Neural progenitor cell (in vitro differentiated cells): ENCODE data around the gene GUCY2D. TPM values are rescaled to one million over a fixed set of nuclear protein-coding genes. Genes with fewer than 3 reads are reported as not detected.

Experiments used
- DNase-seq: peaks from one replicate; pipeline ENCODE4 v3.0.0-alpha.2; 2016; ENCODE audit warnings: low spot score
- H2AFZ ChIP-seq: fragments of 200-600 bp; sonication (generic); replicated peaks from 2 replicates; pipeline ENCODE4 v1.6.1; 2016; ENCODE audit warnings: antibody characterized with exemption
- H3F3A ChIP-seq: fragments of 200-600 bp; sonication (generic); 2 replicates; pipeline ENCODE4 v1.6.1; 2016; ENCODE audit warnings: antibody characterized with exemption, low read depth
- H3K27ac ChIP-seq: fragments of 200-600 bp; sonication (generic); 2 replicates; pipeline ENCODE4 v1.5.1; 2016; ENCODE audit warnings: mild to moderate bottlenecking
- H3K27me3 ChIP-seq: fragments of 200-600 bp; sonication (generic); 2 replicates; pipeline ENCODE4 v1.6.1; 2016; ENCODE audit warnings: mild to moderate bottlenecking, moderate library complexity
- H3K36me3 ChIP-seq: fragments of 200-600 bp; sonication (generic); 2 replicates; pipeline ENCODE4 v1.5.1; 2016
- H3K4me1 ChIP-seq: fragments of 200-600 bp; sonication (generic); 2 replicates; pipeline ENCODE4 v1.6.1; 2016; ENCODE audit warnings: mixed run types
- H3K4me2 ChIP-seq: fragments of 200-600 bp; sonication (generic); 2 replicates; pipeline ENCODE4 v1.6.1; 2016
- H3K4me3 ChIP-seq: fragments of 200-600 bp; sonication (generic); 2 replicates; pipeline ENCODE4 v1.5.1; 2016
- H3K79me2 ChIP-seq: fragments of 200-600 bp; sonication (generic); 2 replicates; pipeline ENCODE4 v1.6.1; 2016; ENCODE audit warnings: low read depth
- H3K9ac ChIP-seq: fragments of 200-600 bp; sonication (generic); 2 replicates; pipeline ENCODE4 v1.6.1; 2016
- H3K9me3 ChIP-seq: fragments of 200-600 bp; sonication (generic); 2 replicates; pipeline ENCODE4 v1.5.1; 2016; ENCODE audit warnings: low read depth
- H4K20me1 ChIP-seq: fragments of 200-600 bp; sonication (generic); 2 replicates; pipeline ENCODE4 v1.6.1; 2016; ENCODE audit warnings: low read depth
- H3K27ac Mint-ChIP-seq: 3 replicates; pipeline ENCODE4 v1.8.0; 2021; ENCODE audit warnings: mixed read lengths
- H3K27me3 Mint-ChIP-seq: 2 replicates; pipeline ENCODE4 v1.8.0; 2022; ENCODE audit warnings: low read depth, mild to moderate bottlenecking, inconsistent platforms, moderate library complexity, mixed read lengths; ENCODE audit not compliant: insufficient read depth
- H3K36me3 Mint-ChIP-seq: 3 replicates; pipeline ENCODE4 v1.8.0; 2021; ENCODE audit warnings: mixed read lengths
- H3K4me1 Mint-ChIP-seq: 3 replicates; pipeline ENCODE4 v1.8.0; 2021; ENCODE audit warnings: mixed read lengths
- H3K4me3 Mint-ChIP-seq: 3 replicates; pipeline ENCODE4 v1.8.0; 2021; ENCODE audit warnings: mild to moderate bottlenecking, moderate library complexity, mixed read lengths
- H3K9me3 Mint-ChIP-seq: 3 replicates; pipeline ENCODE4 v1.8.0; 2020; ENCODE audit warnings: mixed read lengths
- CTCF ChIP-seq: fragments of 200-600 bp; sonication (generic); IDR thresholded peaks from 2 replicates; pipeline ENCODE4 v1.5.1; 2017; ENCODE audit warnings: antibody characterized with exemption, mild to moderate bottlenecking
- EZH2 ChIP-seq: fragments of 200-600 bp; sonication (generic); IDR thresholded peaks from 2 replicates; pipeline ENCODE4 v1.6.1; 2017; ENCODE audit warnings: antibody characterized with exemption, mild to moderate bottlenecking, moderate library complexity
- EZH2phosphoT487 ChIP-seq: fragments of 200-600 bp; sonication (generic); IDR thresholded peaks from 2 replicates; pipeline ENCODE4 v1.6.1; 2017; ENCODE audit warnings: antibody characterized with exemption
- total RNA-seq: library from RNA; depleted of rRNA; stranded (reverse); fragments of >200 nt; gene quantifications from 2 replicates; pipeline ENCODE4 v1.2.3, GENCODE V29; 2015; ENCODE audit warnings: low replicate concordance

Gene GUCY2D
- total RNA-seq, 1 donor from 2014 or later: not detected

DNA sequence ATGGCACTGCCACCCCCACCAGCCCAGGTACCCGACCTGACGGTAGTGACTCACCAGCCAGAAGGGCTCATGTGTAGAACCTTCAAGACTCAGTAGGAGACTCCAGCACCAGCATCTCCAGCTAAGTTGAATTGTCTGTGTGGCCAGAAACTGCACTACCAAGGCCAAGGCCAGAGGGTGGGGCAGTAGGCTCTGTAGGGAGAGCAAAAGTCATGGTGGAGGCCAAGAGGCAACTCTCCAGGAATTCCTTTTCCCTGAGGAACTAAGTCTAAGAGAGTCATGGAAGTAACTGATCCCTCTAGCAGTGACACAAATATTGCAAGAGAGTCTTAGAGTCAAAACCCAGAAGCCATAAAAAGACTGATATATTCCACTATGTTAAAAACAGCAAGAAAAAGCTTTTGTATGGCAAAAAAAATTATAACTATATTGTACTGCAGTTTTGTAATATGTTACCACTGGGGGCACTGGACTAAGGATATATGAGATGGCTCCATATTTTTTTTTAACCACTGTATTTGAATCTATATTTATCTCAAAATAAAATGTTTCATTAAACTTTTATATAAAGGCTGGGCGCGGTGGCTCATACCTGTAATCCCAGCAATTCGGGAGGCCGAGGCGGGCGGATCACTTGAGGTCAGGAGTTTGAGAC lies 30.2 kb upstream of the GUCY2D start:
- Histone ChIP-seq H3K9me3 (no peaks in the 10 kb centered on the region), H3K4me1 (no peaks in the 10 kb centered on the region), H3F3A (no peaks in the 10 kb centered on the region), H2AFZ (no peak overlapping the region), H3K27me3 (peaks cover 6% of the 10 kb centered on the region), H3K27ac (no peak overlapping the region), H4K20me1 (no peaks in the 10 kb centered on the region), H3K4me3 (no peak overlapping the region), H3K79me2 (no peaks in the 10 kb centered on the region), H3K36me3 (no peaks in the 10 kb centered on the region), H3K4me2 (no peak overlapping the region), H3K9ac (no peak overlapping the region)
- Mint-ChIP-seq H3K4me3 (no peak overlapping the region), H3K4me1 (no peaks in the 10 kb centered on the region), H3K9me3 (peaks cover 28% of the 10 kb centered on the region), H3K36me3 (no peaks in the 10 kb centered on the region), H3K27me3 (no peaks in the 10 kb centered on the region), H3K27ac (no peak overlapping the region)
- DNase-seq: no peak
- TF ChIP-seq EZH2phosphoT487: no peak
- TF ChIP-seq CTCF: no peak

DNA sequence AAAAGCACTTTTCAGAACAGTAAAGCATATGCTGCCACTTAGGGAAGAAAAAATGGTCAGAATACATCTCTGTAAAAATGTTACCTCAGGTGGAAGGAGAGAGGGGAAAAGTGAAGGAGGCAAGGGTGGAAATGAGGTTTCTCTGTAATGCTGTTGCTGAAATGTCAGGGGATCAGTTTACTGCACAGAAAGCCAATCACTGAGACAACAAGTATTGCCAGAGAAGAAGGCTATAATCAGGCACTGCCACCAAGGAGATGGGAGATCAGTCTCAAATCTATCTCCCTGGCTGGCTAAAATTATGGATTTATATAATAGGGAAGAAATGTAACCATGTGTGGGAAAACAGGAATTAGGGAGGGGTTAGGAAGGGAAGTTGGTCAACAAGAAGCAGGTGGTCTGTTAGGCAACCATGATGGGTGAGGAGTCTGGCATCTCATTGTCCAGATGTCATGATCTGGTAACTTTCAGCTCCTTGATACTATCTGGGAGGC lies 27.7 kb upstream of the GUCY2D start:
- no peak for DNase-seq
- no peak overlapping the region for H3K4me2 ChIP-seq
- no peaks in the 10 kb centered on the region for H3K4me1 ChIP-seq
- no peaks in the 10 kb centered on the region for H3K9me3 ChIP-seq
- no peaks in the 10 kb centered on the region for H3F3A ChIP-seq
- no peaks in the 10 kb centered on the region for H4K20me1 ChIP-seq
- H3K4me1 Mint-ChIP-seq: no peaks in the 10 kb centered on the region
- TF ChIP-seq CTCF: no peak
- no peak for TF ChIP-seq EZH2phosphoT487
- TF ChIP-seq EZH2: no peak
- peaks cover 24% of the 10 kb centered on the region for H3K9me3 Mint-ChIP-seq
- H3K36me3 ChIP-seq: no peaks in the 10 kb centered on the region
- no peak overlapping the region for H2AFZ ChIP-seq
- no peak overlapping the region for H3K4me3 ChIP-seq
- H3K27me3 Mint-ChIP-seq: peaks cover 4% of the 10 kb centered on the region
- no peaks in the 10 kb centered on the region for H3K79me2 ChIP-seq
- H3K27ac Mint-ChIP-seq: no peak overlapping the region
- no peak overlapping the region for H3K27ac ChIP-seq
- H3K9ac ChIP-seq: no peak overlapping the region
- H3K4me3 Mint-ChIP-seq: no peak overlapping the region
- H3K36me3 Mint-ChIP-seq: no peaks in the 10 kb centered on the region
- peaks cover 6% of the 10 kb centered on the region for H3K27me3 ChIP-seq

- TF ChIP-seq CTCF (no peak), EZH2 (no peak), EZH2phosphoT487 (no peak)
- no peaks in the 10 kb centered on the region for H3K4me1 ChIP-seq
- no peaks in the 10 kb centered on the region for H3K79me2 ChIP-seq
- DNase-seq: no peak
- no peak overlapping the region for H3K4me3 Mint-ChIP-seq
- H3K27me3 ChIP-seq: peaks cover 1% of the 10 kb centered on the region
- no peaks in the 10 kb centered on the region for H4K20me1 ChIP-seq
- no peak overlapping the region for H3K4me3 ChIP-seq
- H3K4me1 Mint-ChIP-seq: no peaks in the 10 kb centered on the region
- no peak overlapping the region for H3K27ac Mint-ChIP-seq
- no peak overlapping the region for H3K27ac ChIP-seq
- H3K27me3 Mint-ChIP-seq: peaks cover 4% of the 10 kb centered on the region
- no peak overlapping the region for H3K9ac ChIP-seq
- H3K36me3 ChIP-seq: no peaks in the 10 kb centered on the region
- H2AFZ ChIP-seq: no peak overlapping the region
- peaks cover 24% of the 10 kb centered on the region for H3K9me3 Mint-ChIP-seq
- H3K9me3 ChIP-seq: no peaks in the 10 kb centered on the region
- no peaks in the 10 kb centered on the region for H3F3A ChIP-seq
- H3K36me3 Mint-ChIP-seq: no peaks in the 10 kb centered on the region
- H3K4me2 ChIP-seq: no peak overlapping the region
Observed at GRCh38 chr17:7977039-7977438, 25.4 kb upstream of the GUCY2D start.
